ENCODE results near the gene FEN1. TPM values are rescaled to one million over a fixed set of nuclear protein-coding genes. Genes with fewer than 3 reads are reported as not detected.

FEN1 gene
- total RNA-seq, 2 experiments from 2014 or later, result 141 to 150 TPM

DNA sequence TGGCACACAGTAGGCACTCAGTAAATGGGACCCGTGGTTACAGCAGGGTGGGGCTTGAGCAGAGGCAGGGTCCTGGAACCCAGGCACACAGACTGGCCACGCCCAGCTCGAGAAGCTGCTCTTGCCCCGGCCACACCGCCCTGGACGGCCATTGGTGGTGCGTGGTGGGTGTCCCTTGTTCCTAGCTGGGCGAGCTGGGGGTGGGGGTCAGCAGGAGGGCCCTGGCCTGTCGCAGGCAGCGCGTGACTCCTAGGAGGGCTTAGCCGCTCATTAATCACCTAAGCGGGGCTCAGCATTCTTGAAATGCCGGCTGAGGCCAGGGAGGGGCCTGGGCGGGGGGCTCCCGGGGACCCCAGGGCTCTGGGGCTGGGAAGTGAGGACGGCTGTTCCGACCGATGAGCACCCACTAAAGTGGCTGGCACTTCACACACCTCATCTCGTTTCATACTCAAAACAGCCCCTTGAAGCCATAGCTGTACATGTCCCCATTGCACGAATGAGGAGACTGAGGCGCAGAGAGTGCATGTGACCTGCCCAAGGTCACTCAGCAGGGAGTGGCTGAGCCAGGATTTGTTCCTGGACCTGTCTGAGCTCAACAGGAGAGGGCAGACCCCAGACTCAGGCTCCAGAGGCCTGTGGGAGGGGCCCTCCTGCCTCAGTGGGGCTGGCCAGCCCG, 28.6 kb upstream of the FEN1 start:
- H3K9me3 Mint-ChIP-seq (ENCODE audit: low read depth), result no peaks in the 10 kb centered on the region
- DNase-seq, result no peak
- no peaks in the 10 kb centered on the region for H3K4me1 Mint-ChIP-seq
- no peak overlapping the region for H3K4me3 Mint-ChIP-seq
- CTCF ChIA-PET, result interaction anchor here (1.7 to 1.8 kb wide), 3 partner anchors 8 to 17 kb away, joined by 4 to 5 read pairs (median 4); no protein-coding TSS in a partner anchor
- H3K27me3 Mint-ChIP-seq, result no peaks in the 10 kb centered on the region
- ATAC-seq, result no peak
- no peaks in the 10 kb centered on the region for H3K36me3 Mint-ChIP-seq
- no peak overlapping the region for H3K27ac Mint-ChIP-seq

DNA sequence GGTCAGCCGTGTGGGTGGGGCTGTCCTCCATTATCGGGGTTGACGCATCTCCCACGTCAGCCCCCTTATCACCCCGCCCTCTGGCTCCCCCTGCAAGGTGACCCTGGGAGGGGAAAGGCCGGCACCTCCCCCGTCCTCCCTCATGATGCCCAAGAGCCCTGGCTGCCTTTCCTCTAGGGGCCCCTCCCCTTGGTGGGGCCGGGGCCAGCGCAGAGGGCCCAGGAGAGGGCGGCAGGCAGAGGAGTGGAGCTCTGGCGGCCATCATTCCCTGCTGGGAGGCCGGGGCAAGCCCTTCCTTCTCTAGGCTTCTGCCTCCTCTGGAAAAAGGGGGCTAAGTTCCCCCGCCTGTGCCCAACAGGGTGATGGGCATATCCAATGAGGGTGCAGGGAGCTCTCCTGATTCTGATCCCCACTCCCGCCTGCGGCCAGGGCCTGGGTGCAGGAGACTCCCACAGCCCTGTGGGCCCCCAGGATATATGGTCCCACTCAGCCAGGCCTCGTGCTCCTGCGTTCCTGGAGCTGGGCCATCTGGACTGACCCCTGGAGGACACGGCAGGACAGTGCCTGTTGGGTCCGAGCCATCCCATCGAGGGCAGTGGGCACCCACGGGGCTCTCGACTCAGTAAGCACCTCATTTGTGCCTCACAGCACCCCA, 28.0 kb upstream of the FEN1 start:
- Mint-ChIP-seq H3K4me1 (no peaks in the 10 kb centered on the region), H3K36me3 (no peaks in the 10 kb centered on the region), H3K4me3 (no peak overlapping the region), H3K27me3 (no peaks in the 10 kb centered on the region), H3K27ac (no peak overlapping the region), H3K9me3 (ENCODE audit: low read depth) (no peaks in the 10 kb centered on the region)
- ATAC-seq, result no peak
- DNase-seq, result no peak
- CTCF ChIA-PET, result interaction anchor here (1.7 to 1.8 kb wide), 3 partner anchors 9 to 18 kb away, joined by 4 to 5 read pairs (median 4); no protein-coding TSS in a partner anchor

DNA sequence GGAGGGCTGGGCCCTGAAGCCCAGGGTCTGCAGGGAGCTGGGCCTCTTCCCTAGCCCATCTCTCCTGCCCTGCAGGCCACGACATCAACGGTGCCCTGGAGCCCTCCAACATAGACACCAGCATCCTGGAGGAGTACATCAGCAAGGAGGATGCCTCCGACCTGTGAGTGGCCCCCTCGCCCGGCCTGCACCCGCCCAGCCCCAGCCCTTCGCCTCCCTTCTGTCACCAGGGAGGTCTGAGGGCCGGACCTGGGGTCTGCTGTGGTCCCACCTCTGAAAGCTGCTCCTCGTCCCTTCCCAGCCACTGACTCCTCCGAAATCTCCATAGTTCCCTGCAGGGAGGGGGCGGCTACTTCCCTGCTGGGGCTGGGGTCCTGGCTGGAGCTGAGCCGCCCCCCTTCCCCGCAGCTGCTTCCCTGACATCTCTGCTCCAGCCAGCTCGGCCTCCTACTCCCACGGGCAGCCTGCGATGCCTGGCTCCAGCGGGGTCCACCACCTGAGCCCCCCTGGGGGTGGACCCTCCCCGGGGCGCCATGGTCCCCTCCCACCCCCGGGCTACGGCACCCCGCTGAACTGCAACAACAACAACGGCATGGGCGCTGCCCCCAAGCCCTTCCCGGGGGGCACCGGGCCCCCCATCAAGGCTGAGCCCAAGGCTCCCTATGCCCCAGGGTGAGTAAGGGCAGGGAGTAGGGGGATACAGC, 27.0 kb upstream of the FEN1 start:
- H3K27me3 Mint-ChIP-seq, result no peaks in the 10 kb centered on the region
- CTCF ChIA-PET, result interaction anchor here (1.7 to 2.1 kb wide), 3 partner anchors 10 to 16 kb away, joined by 4 to 6 read pairs (median 4); no protein-coding TSS in a partner anchor
- DNase-seq (no peak), ATAC-seq (no peak)
- H3K9me3 Mint-ChIP-seq (ENCODE audit: low read depth), result no peaks in the 10 kb centered on the region
- H3K4me3 Mint-ChIP-seq, result no peak overlapping the region
- H3K4me1 Mint-ChIP-seq, result no peaks in the 10 kb centered on the region
- H3K27ac Mint-ChIP-seq, result no peak overlapping the region
- no peaks in the 10 kb centered on the region for H3K36me3 Mint-ChIP-seq

DNA sequence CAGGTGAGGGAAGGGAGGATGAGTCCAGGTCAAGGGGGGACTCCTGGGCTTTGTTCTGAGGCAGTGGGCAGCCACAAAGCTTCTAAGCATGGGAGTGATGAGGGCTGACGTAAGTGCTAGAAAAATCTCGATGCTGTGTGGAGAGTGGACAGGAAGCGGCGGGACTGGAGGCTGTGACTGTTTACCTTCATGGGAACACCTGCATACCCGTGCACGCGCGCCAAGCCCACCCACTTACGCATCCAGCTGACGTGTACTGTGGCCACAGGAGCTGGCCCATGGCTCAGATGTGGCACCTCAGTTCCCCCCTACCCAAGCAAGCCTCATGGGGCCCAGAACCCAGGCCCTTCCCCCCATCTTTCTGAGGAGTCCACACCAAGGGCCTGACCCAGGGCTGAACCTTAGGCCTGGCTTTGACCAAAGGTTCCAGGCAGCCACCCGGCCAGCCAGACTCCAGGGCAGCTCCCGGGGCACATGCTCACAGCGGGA, 26.3 kb upstream of the FEN1 start:
- ATAC-seq (no peak), DNase-seq (no peak)
- Mint-ChIP-seq H3K4me3 (no peak overlapping the region), H3K4me1 (peaks cover 4% of the 10 kb centered on the region), H3K36me3 (no peaks in the 10 kb centered on the region), H3K9me3 (ENCODE audit: low read depth) (no peaks in the 10 kb centered on the region), H3K27ac (no peak overlapping the region), H3K27me3 (no peaks in the 10 kb centered on the region)
- CTCF ChIA-PET, result interaction anchor here (1.4 to 2.1 kb wide), 3 partner anchors 17 to 31 kb away, joined by 3 to 6 read pairs (median 4); no protein-coding TSS in a partner anchor

DNA sequence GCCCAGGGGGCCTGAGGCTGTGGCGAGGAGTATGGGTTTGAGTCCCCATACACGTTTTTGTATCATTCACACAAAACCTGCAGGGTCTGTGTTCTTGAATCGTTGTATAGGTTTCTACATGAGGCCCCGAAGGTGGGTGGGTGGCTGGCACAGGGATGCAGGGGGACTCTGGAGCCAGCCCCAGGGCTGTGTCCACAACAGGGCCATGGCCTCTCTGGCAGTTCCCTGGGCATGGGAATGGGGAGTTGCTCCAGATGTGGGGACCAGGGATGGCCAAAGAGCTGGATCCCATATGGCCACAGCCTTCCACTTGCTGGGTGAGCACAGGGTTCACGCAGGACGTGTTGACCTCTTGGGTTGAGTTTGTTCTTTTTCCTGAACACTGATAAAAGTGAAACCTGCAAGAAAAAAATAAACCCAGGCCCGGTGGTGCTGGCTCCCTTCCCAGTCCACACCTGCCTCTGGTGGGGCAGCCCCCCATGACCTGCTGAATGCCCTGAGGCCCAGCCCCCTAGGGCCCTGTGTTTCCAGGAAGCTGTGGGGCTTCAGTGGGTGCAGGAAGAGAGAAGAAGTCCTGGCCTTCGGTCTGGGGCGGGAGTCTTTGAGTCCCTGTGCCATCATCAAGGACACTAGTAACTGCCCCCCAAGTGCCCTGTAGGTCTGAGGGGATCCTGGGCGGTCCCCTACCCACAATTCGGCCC, 24.2 kb upstream of the FEN1 start:
- no peaks in the 10 kb centered on the region for H3K9me3 Mint-ChIP-seq (ENCODE audit: low read depth)
- DNase-seq (no peak), ATAC-seq (no peak)
- CTCF ChIA-PET, result no interaction called here
- H3K27ac Mint-ChIP-seq, result no peak overlapping the region
- H3K27me3 Mint-ChIP-seq, result no peaks in the 10 kb centered on the region
- H3K4me1 Mint-ChIP-seq, result peaks cover 11% of the 10 kb centered on the region
- H3K4me3 Mint-ChIP-seq, result no peak overlapping the region
- H3K36me3 Mint-ChIP-seq, result no peaks in the 10 kb centered on the region

DNA sequence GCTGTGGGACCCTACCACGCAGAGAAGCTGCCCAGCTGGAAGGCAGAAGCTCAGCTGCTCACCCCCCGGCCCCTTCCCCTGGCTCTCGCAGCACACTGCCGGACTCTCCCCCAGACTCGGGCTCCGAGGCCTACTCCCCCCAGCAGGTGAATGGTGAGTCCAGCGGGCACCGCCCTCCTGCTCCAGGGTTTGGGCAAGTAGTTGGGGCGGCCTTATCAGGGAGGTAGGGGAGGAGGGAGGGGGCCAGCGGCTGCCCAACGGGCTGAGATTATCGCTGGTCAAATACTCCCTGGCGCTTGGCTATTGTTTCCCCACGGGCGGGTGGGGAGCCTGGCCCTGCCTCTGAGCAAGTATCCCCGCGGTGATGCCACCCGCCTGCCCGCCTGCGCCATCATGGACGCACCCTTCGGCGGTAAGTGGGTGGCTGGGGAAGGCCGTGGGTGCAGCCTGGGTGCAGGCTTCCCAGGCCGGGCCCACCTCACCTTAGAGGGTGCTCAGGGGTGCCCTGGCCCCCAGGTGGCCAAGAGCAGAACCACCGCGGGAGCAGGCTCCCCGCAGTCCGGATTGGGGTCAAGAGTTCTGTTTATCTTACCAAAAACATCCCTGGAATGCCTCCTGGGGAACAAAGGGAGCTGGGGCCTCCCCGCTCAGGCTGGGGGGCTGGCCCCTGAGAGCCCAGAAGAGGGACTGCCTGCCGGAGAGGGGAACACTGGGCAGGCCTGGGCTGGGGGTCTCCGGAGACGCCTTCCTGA, 23.4 kb upstream of the FEN1 start:
- Mint-ChIP-seq H3K36me3 (no peaks in the 10 kb centered on the region), H3K27ac (no peak overlapping the region), H3K4me1 (peaks cover 11% of the 10 kb centered on the region), H3K9me3 (ENCODE audit: low read depth) (no peaks in the 10 kb centered on the region), H3K27me3 (no peaks in the 10 kb centered on the region), H3K4me3 (no peak overlapping the region)
- DNase-seq (no peak), ATAC-seq (no peak)
- CTCF ChIA-PET, result no interaction called here

DNA sequence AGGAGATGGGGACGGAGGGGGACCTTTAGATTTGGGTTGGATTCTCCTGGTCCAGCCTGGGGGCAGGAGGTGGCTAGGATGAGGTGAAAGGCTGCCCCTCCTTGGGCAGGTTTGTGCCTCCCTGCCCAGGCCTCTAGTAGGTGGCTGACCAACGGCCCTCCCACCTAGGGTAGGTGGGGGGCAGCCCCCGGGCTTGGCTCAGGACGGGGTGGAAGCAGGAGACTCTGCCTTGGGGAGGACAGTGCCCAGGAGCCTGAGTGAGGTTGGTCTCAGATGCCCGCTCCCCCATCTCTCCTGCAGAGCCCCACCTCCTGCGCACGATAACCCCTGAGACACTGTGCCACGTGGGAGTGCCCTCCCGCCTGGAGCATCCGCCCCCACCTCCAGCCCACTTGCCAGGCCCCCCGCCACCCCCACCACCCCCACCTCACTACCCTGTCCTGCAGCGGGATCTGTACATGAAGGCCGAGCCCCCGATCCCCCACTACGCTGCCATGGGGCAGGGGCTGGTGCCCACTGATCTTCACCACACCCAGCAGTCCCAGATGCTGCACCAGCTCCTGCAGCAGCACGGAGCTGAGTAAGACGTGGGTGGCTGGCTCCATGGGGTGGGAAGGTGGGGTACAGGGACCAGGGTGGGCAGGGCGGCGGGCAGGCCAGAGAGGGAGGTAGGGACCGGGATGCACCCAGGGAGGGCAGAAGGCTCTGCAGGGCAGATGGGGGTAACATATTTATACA, 22.6 kb upstream of the FEN1 start:
- H3K36me3 Mint-ChIP-seq, result no peaks in the 10 kb centered on the region
- ATAC-seq, result no peak

DNA sequence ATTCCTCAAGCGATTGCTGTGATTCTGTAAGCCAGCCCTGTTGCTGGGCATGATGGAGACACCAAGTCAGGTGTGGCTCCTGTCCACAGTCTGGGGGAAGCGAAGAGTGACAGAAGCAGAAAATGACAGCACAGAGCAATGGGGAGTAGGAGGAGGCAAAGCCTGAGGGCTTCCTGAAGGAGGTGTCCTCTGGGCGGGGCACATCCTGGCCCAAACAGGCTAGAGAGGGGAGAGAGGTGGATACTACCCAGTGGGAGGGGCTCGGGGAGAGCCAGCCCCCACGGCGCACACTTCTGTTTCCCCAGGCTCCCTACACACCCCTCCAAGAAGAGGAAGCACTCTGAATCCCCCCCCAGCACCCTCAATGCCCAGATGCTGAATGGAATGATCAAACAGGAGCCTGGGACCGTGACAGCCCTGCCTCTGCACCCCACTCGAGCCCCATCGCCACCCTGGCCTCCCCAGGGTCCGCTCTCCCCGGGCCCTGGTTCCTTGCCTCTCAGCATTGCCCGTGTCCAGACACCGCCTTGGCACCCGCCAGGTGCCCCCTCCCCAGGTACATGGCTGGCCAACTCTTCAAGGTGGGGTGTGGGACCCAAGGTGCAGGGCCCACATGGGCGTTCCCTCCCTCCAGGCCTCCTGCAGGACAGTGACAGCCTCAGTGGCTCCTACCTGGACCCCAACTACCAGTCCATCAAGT, 21.4 kb upstream of the FEN1 start:
- no peak for DNase-seq
- no peak overlapping the region for H3K4me3 Mint-ChIP-seq
- H3K27ac Mint-ChIP-seq, result peak overlapping the region; percentile 46
- no peaks in the 10 kb centered on the region for H3K36me3 Mint-ChIP-seq
- no peak for ATAC-seq
- peaks cover 11% of the 10 kb centered on the region for H3K4me1 Mint-ChIP-seq
- no peaks in the 10 kb centered on the region for H3K9me3 Mint-ChIP-seq (ENCODE audit: low read depth)
- H3K27me3 Mint-ChIP-seq, result peaks cover under 1% of the 10 kb centered on the region
- CTCF ChIA-PET, result interaction anchor here (1.9 kb wide), 2 partner anchors 20 to 24 kb away, joined by 10 to 12 read pairs; partner anchors contain the start of gene TMEM258

More for the DNA sequence above, 22.6 kb upstream of the FEN1 start:
- H3K4me1 Mint-ChIP-seq, result peaks cover 11% of the 10 kb centered on the region
- H3K4me3 Mint-ChIP-seq, result no peak overlapping the region
- no peaks in the 10 kb centered on the region for H3K27me3 Mint-ChIP-seq
- H3K9me3 Mint-ChIP-seq (ENCODE audit: low read depth), result no peaks in the 10 kb centered on the region
- no peak for DNase-seq
- CTCF ChIA-PET, result interaction anchor here (0.5 kb wide), 1 partner anchor 17 kb away, joined by 3 read pairs; no protein-coding TSS in a partner anchor
- H3K27ac Mint-ChIP-seq, result no peak overlapping the region

DNA sequence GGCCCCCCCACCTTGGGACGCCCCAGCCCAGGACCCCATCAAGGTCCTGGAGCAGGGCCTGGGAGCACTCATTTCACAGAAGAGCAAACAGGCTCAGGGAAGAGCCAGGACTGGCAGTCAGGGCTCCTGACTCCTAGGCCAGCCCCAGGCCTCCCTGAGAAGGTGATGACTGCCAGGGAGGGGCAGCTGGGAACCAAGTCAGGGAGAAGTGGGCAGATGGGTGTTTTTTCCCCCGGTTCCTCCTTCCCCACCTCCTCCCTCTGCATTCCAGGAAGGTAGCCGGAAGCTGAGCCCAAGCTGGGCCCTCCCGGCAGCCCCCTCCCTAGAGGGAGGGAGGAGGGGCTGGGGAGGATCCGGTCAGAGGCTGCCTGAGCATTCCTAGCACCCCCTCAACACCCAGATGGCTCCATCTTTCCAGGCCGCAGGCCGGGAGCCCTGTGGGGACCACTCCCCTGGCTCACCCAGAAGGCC, 20.7 kb upstream of the FEN1 start:
- Mint-ChIP-seq H3K4me3 (no peak overlapping the region), H3K9me3 (ENCODE audit: low read depth) (no peaks in the 10 kb centered on the region), H3K27ac (no peak overlapping the region), H3K4me1 (peaks cover 15% of the 10 kb centered on the region), H3K27me3 (peaks cover 5% of the 10 kb centered on the region), H3K36me3 (no peaks in the 10 kb centered on the region)
- ATAC-seq (no peak), DNase-seq (no peak)
- CTCF ChIA-PET, result interaction anchor here (0.6 to 1.9 kb wide), 6 partner anchors 19 to 599 kb away, joined by 3 to 12 read pairs (median 5); partner anchors contain the start of gene TMEM258

DNA sequence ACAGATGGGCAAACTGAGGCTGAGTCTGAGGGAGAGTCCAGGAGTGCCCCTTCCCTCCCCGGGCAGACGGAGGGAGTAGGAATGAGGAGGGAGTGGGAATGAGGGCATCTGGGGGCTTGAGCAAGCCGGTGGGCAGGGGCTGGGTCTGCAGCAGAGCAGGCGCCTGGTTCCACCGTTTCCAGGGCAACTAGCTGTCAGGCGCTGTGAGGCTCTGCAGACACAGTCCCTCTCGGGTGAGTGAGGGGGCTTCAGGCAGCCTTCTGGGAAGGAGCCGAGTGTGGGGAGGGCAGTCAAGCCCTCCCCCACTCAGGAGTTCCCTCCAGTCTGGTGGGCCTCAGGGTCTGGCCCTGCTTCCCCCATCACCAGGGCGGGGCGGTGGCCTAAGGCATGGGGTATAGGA, 19.4 kb upstream of the FEN1 start:
- H3K4me3 Mint-ChIP-seq, result no peak overlapping the region
- H3K27me3 Mint-ChIP-seq, result peaks cover 8% of the 10 kb centered on the region
- ATAC-seq, result no peak
- no peak for DNase-seq
- no peaks in the 10 kb centered on the region for H3K9me3 Mint-ChIP-seq (ENCODE audit: low read depth)
- peak overlapping the region; percentile 75 for H3K27ac Mint-ChIP-seq
- CTCF ChIA-PET, result interaction anchor here (0.7 to 1.9 kb wide), 6 partner anchors 22 to 126 kb away, joined by 3 to 6 read pairs (median 3); no protein-coding TSS in a partner anchor
- peaks cover 20% of the 10 kb centered on the region for H3K4me1 Mint-ChIP-seq
- H3K36me3 Mint-ChIP-seq, result no peaks in the 10 kb centered on the region

DNA sequence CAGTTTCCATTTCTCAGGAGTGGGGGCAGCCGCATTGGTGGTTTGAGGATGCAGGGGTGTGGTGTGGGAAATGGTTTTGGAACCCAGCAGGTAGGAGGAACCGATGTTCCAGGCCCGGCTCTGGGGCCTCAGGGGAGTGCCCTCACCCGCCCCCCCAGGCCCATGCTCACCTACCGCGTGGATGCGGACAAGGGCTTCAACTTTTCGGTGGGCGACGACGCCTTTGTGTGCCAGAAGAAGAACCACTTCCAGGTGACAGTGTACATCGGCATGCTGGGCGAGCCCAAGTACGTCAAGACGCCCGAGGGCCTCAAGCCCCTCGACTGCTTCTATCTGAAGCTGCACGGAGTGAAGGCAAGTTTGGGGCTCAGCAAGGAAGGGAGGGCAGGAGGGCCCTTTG, 18.9 kb upstream of the FEN1 start:
- Mint-ChIP-seq H3K4me3 (no peak overlapping the region), H3K27me3 (peaks cover 8% of the 10 kb centered on the region), H3K27ac (no peak overlapping the region), H3K36me3 (no peaks in the 10 kb centered on the region), H3K4me1 (peaks cover 20% of the 10 kb centered on the region), H3K9me3 (ENCODE audit: low read depth) (no peaks in the 10 kb centered on the region)
- ATAC-seq (no peak), DNase-seq (no peak)
- CTCF ChIA-PET, result interaction anchor here (1.3 to 1.9 kb wide), 2 partner anchors 23 to 26 kb away, joined by 3 to 4 read pairs; no protein-coding TSS in a partner anchor

All from activated CD8-positive, alpha-beta memory T cell treated with anti-CD3 and anti-CD28 coated beads, Interleukin-2, amount 10 ng/mL, durations not matched to agents 7 days and 5 days (primary cell).